Stimulated activated CD8-positive, alpha-beta memory T cell treated with anti-CD3 and anti-CD28 coated beads, Interleukin-7, amount 100 ng/mL, for 4 hours (primary cell): Measurements from ENCODE around the gene ERBB3.
A peak's percentile ranks its signal among the peaks of the same experiment; 100 is the strongest.

Experiments used
- DNase-seq, 2 donors: peaks; one replicate each; pipeline ENCODE4 v3.0.0-alpha.2; 2020; ENCODE audit warnings: low read depth in 2 of 2

The ERBB3 gene

GRCh38 chr12:56130876-56131275 is 50.9 kb downstream of the ERBB3 start:
- DNase-seq, result no peak

DNA sequence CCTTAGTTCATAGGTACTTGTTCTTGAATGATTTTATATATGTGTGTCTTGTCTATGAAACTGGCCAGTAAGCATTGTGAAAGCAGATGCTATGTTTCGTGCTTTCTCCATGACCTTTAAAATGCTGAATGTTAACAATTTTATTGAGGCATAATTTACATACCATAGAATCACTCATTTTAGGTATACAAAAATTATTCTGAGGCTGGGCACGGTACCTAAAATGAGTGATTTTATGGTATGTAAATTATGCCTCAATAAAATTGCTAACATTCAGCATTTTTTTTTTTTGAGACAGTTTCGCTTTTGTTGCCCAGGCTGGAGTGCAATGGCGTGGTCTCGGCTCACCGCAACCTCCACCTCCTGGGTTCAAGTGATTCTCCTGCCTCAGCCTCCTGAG is 54.9 kb downstream of the ERBB3 start:
- no peak for DNase-seq

GRCh38 chr12:56137853-56138571 is 58.0 kb downstream of the ERBB3 start:
- DNase-seq, result no peak

- DNase-seq, result no peak
Measured at GRCh38 chr12:56141946-56142784, 62.2 kb downstream of the ERBB3 start.

DNA sequence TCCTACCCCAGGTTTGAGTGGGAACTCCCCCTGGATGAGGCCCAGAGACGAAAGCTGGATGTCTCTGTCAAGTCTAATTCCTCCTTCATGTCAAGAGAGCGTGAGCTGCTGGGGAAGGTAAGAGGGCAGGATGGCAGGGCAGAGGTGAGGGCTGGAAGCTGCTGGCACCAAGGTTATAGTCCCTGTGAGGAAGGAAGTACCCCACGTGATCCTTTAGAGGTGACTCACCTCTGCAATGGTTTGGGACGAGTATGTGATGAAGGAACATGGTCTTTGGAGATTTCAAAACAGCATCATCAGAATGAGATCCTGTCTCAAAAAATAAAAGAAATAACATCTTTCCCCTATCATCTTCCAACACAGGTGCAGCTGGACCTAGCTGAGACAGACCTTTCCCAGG is 63.3 kb downstream of the ERBB3 start:
- no peak for DNase-seq

GRCh38 chr12:56143870-56144269 is 63.9 kb downstream of the ERBB3 start:
- DNase-seq, result no peak

DNA sequence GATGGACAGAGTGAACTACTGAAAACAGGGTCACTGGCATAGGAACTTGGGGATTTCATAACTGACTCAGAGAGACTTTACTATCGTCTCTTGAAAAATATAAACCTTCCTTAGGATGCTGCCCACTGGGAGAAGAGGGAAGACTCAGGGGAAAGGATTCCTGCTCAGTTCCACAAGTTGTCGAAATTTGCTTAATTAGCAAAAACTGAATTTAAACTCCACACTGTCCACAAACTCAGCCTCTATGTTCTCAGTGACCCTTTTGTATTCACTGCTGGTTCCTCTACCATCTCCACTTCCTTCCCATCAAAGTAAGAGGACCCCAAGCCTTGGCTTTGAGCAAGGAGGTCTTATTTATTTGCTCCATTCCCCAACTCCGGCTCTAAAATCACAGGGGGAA is 65.3 kb downstream of the ERBB3 start:
- DNase-seq, result no peak

- no peak for DNase-seq
Measured at GRCh38 chr12:56146492-56147460, 66.8 kb downstream of the ERBB3 start.

- DNase-seq, result no peak
Measured at GRCh38 chr12:56150563-56150962, 70.6 kb downstream of the ERBB3 start.

DNA sequence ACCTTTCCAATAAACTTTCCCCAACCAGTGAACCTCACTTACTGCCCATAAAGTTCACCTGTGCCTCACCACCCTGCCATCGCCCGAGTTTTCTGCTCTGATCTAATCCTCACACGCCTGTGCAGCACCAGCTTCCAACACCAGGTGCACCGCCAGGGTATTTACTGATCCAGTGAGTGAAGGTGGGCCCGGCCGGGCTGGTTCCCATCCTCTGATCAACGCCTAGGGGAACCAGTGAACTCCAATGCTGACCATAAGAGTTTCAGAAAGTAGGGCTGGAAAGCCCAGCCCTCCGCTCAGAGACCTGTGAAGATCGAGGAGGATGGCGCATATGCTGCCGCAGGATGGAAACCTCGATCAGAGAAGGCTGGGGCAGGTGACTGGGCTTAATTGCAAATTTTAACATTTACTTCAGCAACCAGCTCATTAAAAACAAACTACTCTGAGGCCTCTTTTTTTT is 71.7 kb downstream of the ERBB3 start:
- peak; percentile 48 to 55 for DNase-seq

GRCh38 chr12:56152132-56152755 is 72.3 kb downstream of the ERBB3 start, which contains the start of gene MYL6B:
Gene MYL6B (plus strand): TSS chr12:56152587. CDS start chr12:56153919, 1,332 bp downstream.
- DNase-seq, result peak; percentile 90 to 91
